Testis (tissue), 3 donors: ENCODE measurements around the gene PCDHB7. TPM values are rescaled to one million over a fixed set of nuclear protein-coding genes. Genes with fewer than 3 reads are reported as not detected.
"Not testable (repeated sequence)": the region's sequence is repeated elsewhere in the genome, so short reads cannot be mapped to it uniquely, and the experiment has no call there.

Experiments used
- DNase-seq: peaks from one replicate; pipeline ENCODE4 v3.0.0-alpha.2; 2019
- H3K27ac ChIP-seq, 2 donors: fragments of 200-600 bp; sonication (generic); one replicate each; pipeline ENCODE4 v1.5.1; 2019
- H3K27me3 ChIP-seq: fragments of 200-600 bp; sonication (generic); one replicate; pipeline ENCODE4 v1.5.1; 2019
- H3K36me3 ChIP-seq: fragments of 200-600 bp; sonication (generic); one replicate; pipeline ENCODE4 v1.5.1; 2017; ENCODE audit warnings: low read depth; ENCODE audit errors: missing control alignments
- H3K4me1 ChIP-seq: fragments of 200-600 bp; sonication (generic); one replicate; pipeline ENCODE4 v1.5.1; 2019
- H3K4me3 ChIP-seq, 2 donors: fragments of 200-600 bp; sonication (generic); one replicate each; pipeline ENCODE4 v1.5.1; 2017 to 2019
- H3K9me3 ChIP-seq: fragments of 200-600 bp; sonication (generic); one replicate; pipeline ENCODE4 v1.5.1; 2017
- CTCF ChIP-seq, 3 experiments: fragments of 450-650 bp in 2 of 3; fragments of 200-600 bp in 1 of 3; sonication (generic) in 1 of 3; IDR thresholded peaks; one replicate each; pipeline ENCODE4 v1.5.1; 2016 to 2019; ENCODE audit warnings: antibody characterized with exemption in 3 of 3, mild to moderate bottlenecking in 2 of 3, moderate library complexity in 1 of 3
- POLR2A ChIP-seq: fragments of 450-650 bp; IDR thresholded peaks from one replicate; pipeline ENCODE4 v1.6.1; 2017; ENCODE audit warnings: antibody characterized with exemption, mild to moderate bottlenecking, moderate library complexity
- WGBS, 2 donors: methylation state at CpG; one replicate each; pipeline ENCODE4 v1.1.5; 2018; 5-methylcytosine and 5-hydroxymethylcytosine counted together
- intact Hi-C: fragments of 100-400 bp; cut with DNase I; formaldehyde crosslinking; loops from one replicate; pipeline ENCODE4 v1.15.1; 2023; ENCODE audit warnings: low total_unique reads
- polyA plus RNA-seq: library from polyadenylated mRNA; stranded (reverse); fragments of 350-450 nt; fragmentation: Illumina TruSeq; extraction: RNeasy Lipid Tissue Mini Kit (QIAGEN cat#74804); gene quantifications from one replicate; pipeline ENCODE4 v1.2.3, GENCODE V29; 2014; ENCODE audit warnings: low read depth, low replicate concordance; ENCODE audit not compliant: insufficient read depth
- total RNA-seq, 2 donors: library from RNA; depleted of rRNA; stranded (reverse); fragments of >200 nt; gene quantifications; one replicate each; pipeline ENCODE4 v1.2.3, GENCODE V29; 2016

The PCDHB7 gene
- total and polyA plus RNA-seq, 3 donors from 2014 or later = 2.6 to 3.4 (median 3.3) TPM

- 2 to 6% methylated on average over 10 of the region's 10 CpGs for WGBS, 2 donors
- Histone ChIP-seq H3K9me3 (no peaks in the 10 kb centered on the region), H3K27me3 (no peaks in the 10 kb centered on the region), H3K36me3 (no peaks in the 10 kb centered on the region), H3K4me1 (no peaks in the 10 kb centered on the region), H3K27ac (no peak within 1 kb of the TSS), H3K4me3 (no peak within 1 kb of the TSS)
- intact Hi-C loops = no loop called here
- peak; percentile 37 to 68 (median 68) for TF ChIP-seq CTCF (IDR thresholded peaks at IDR 0.05)
- TF ChIP-seq POLR2A = no peak
- DNase-seq = peak; percentile 86
Observed at GRCh38 chr5:141192110-141192725, 19.8 kb downstream of the PCDHB7 start, which contains the start of gene PCDHB10. Gene PCDHB10, plus strand, starts transcription at chr5:141192353. Its CDS starts 200 bp downstream, at chr5:141192553.

GRCh38 chr5:141194332-141194731 is 21.9 kb downstream of the PCDHB7 start:
- WGBS, 2 donors = 15% methylated on average over 5 of the region's 37 CpGs; no CpG with 5 or more reads in 1 of the 2 donors
- H3K9me3 ChIP-seq, DNase-seq: not testable (repeated sequence)

GRCh38 chr5:141196363-141196762 is 23.9 kb downstream of the PCDHB7 start:
- no peaks in the 10 kb centered on the region for H3K9me3 ChIP-seq
- H3K36me3 ChIP-seq = no peaks in the 10 kb centered on the region
- TF ChIP-seq CTCF (IDR thresholded peaks at IDR 0.05) (no peak), POLR2A (no peak)
- H3K27ac ChIP-seq = no peak overlapping the region
- no peaks in the 10 kb centered on the region for H3K4me1 ChIP-seq
- no peak overlapping the region for H3K4me3 ChIP-seq
- no peak for DNase-seq
- no peaks in the 10 kb centered on the region for H3K27me3 ChIP-seq
- intact Hi-C loops = no loop called here
- WGBS, 2 donors = 45 to 62% methylated on average over 3 of the region's 3 CpGs

More at GRCh38 chr5:141194332-141194731, 21.9 kb downstream of the PCDHB7 start:
- intact Hi-C loops, H3K4me3 ChIP-seq, H3K4me1 ChIP-seq, H3K27ac ChIP-seq, H3K36me3 ChIP-seq, H3K27me3 ChIP-seq: not testable (repeated sequence)

GRCh38 chr5:141199359-141200235 is 27.2 kb downstream of the PCDHB7 start, which contains the start of gene PCDHB11:
Gene PCDHB11, plus strand, starts transcription at chr5:141199627. Its CDS starts 148 bp downstream, at chr5:141199775.
- H3K27me3 ChIP-seq = no peaks in the 10 kb centered on the region
- intact Hi-C loops = no loop called here
- DNase-seq = no peak
- H3K9me3 ChIP-seq = no peaks in the 10 kb centered on the region
- H3K36me3 ChIP-seq = no peaks in the 10 kb centered on the region
- 23 to 40% methylated on average over 20 to 21 of the region's 21 CpGs for WGBS, 2 donors
- no peak for TF ChIP-seq POLR2A
- TF ChIP-seq CTCF (IDR thresholded peaks at IDR 0.05) = peak in 1 of 3 experiments; percentile 31
- H3K4me3 ChIP-seq = no peak within 1 kb of the TSS
- no peaks in the 10 kb centered on the region for H3K4me1 ChIP-seq
- no peak within 1 kb of the TSS for H3K27ac ChIP-seq

- H3K4me3 ChIP-seq, DNase-seq, H3K36me3 ChIP-seq, H3K9me3 ChIP-seq, H3K27me3 ChIP-seq, H3K4me1 ChIP-seq, intact Hi-C loops, H3K27ac ChIP-seq: not testable (repeated sequence)
- 20 to 25% methylated on average over 9 to 26 of the region's 38 CpGs for WGBS, 2 donors
Observed at GRCh38 chr5:141201126-141201525, 28.7 kb downstream of the PCDHB7 start.

- WGBS, 2 donors = 15 to 18% methylated on average over 16 to 28 of the region's 35 CpGs
- H3K9me3 ChIP-seq, intact Hi-C loops: not testable (repeated sequence)
Observed at GRCh38 chr5:141201646-141202045, 29.2 kb downstream of the PCDHB7 start.

More at GRCh38 chr5:141201646-141202045, 29.2 kb downstream of the PCDHB7 start:
- H3K36me3 ChIP-seq, H3K27me3 ChIP-seq, H3K4me3 ChIP-seq, H3K27ac ChIP-seq, H3K4me1 ChIP-seq, DNase-seq: not testable (repeated sequence)
